MV-4-11 (cell line): Measurements from ENCODE around the gene PIGX.
"Not testable (repeated sequence)": the region's sequence is repeated elsewhere in the genome, so short reads cannot be mapped to it uniquely, and the experiment has no call there.

ENCODE experiments used
- DNase-seq: peaks from one replicate; lab custom pipeline; 2025; lab: John Stamatoyannopoulos, UW

PIGX gene

DNA sequence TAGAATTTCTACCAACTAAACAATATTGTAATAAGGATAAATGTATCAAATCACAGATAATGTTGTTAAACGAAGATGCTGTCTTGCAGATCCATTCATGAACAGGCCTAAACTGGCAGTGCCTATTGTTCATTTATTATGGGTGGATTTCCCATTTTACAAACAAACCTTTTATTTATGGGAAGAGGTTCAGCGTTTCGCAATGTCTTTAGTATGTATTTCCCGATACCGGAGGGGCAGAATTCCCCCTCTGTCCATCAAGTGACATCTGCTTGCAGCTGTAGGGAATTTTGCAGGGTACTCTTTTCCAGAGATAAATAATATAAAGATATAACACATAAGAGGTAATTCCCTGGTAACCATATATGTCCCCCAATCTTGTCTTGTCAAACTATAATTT, 5.8 kb upstream of the PIGX start:
- no peak for DNase-seq

- DNase-seq: no peak
Observed at GRCh38 chr3:196706731-196707130, 5.4 kb upstream of the PIGX start.

- no peak for DNase-seq
Observed at GRCh38 chr3:196707566-196707965, 4.6 kb upstream of the PIGX start.

GRCh38 chr3:196708467-196708866, 3.7 kb upstream of the PIGX start:
- DNase-seq: no peak

DNA sequence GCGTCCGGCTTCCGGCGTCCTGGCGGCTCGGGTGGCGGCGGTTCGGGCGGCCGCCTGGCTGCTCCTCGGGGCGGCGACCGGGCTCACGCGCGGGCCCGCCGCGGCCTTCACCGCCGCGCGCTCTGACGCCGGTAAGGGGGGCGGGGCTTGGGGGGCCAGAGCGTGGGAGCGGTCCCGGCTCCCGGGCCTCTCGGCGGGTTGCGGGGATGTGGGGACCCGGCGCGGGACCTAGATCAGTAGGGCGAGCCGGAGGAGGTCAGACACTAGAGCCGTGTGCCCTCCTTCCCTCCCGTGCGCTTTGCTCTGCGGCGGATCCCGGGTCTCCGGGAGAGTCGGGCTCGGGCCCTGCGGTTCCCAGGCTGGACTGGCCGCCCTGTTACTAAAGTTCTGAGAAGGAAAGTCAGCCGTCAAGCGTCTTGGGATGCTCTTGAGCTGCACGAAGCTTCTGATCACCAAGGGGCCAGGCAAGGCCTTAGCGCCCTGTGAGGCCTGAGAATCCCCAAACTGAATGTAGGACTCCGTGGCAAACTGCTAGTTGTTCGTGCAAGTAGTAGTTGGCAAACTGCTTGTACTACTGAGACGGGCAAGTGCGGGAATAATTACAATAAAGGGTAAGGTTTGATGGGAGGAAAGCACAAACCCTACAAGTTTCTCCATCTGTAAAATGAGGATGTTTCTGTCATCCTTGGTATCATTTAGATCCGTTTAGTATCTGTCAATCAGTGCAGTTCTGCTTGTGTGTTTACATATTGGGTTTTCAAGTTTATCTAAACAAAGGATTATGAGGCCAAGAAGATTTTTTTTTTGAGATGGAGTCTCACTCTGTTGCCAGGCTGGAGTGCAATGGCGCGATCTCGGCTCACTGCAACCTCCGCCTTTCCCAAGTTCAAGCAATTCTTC, 587 bp downstream of the PIGX start:
- no peak for DNase-seq

DNA sequence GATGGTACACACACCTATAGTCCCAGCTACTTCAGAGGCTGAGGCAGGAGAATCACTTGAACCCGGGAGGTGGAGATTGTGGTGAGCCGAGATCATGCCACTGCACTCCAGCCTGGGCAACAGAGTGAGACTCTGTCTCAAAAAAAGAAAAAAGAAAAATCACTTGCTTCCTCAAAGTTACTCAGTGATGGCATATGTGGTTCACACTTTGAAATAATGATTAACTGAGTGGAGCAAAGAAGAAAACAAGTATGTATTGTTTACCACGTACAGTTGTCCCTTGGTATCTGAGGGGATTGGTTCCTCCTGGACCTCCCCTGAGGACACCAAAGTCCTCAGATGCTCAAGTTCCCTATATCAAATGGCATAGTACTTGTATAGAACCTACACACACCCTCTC, 5.0 kb downstream of the PIGX start:
- not testable (repeated sequence) for DNase-seq

- DNase-seq: no peak
Observed at GRCh38 chr3:196721097-196721496, 8.9 kb downstream of the PIGX start.

- no peak for DNase-seq
Observed at GRCh38 chr3:196726788-196727675, 14.9 kb downstream of the PIGX start.

GRCh38 chr3:196735751-196736150, 23.6 kb downstream of the PIGX start:
- no peak for DNase-seq

GRCh38 chr3:196736670-196737374, 24.6 kb downstream of the PIGX start:
- no peak for DNase-seq

DNA sequence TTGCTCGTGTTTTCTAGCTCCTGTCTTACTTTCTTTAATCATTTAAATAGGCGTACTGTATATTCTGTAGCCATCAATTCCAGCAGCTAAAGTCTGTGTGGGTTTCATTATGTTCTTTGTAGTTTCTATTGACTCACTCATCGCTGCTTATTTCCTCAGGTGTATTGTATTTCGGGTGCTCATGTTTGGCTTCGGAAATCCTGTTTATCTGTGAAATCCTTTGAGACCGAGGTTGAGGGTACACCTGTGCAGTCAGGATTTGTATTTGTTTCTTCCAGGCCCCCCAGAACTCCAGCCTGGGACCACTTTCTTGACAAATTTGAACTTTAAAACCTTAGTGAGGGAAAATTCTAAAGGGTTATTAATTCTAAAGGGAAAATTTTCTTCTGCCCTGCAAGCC, 25.5 kb downstream of the PIGX start:
- no peak for DNase-seq

DNA sequence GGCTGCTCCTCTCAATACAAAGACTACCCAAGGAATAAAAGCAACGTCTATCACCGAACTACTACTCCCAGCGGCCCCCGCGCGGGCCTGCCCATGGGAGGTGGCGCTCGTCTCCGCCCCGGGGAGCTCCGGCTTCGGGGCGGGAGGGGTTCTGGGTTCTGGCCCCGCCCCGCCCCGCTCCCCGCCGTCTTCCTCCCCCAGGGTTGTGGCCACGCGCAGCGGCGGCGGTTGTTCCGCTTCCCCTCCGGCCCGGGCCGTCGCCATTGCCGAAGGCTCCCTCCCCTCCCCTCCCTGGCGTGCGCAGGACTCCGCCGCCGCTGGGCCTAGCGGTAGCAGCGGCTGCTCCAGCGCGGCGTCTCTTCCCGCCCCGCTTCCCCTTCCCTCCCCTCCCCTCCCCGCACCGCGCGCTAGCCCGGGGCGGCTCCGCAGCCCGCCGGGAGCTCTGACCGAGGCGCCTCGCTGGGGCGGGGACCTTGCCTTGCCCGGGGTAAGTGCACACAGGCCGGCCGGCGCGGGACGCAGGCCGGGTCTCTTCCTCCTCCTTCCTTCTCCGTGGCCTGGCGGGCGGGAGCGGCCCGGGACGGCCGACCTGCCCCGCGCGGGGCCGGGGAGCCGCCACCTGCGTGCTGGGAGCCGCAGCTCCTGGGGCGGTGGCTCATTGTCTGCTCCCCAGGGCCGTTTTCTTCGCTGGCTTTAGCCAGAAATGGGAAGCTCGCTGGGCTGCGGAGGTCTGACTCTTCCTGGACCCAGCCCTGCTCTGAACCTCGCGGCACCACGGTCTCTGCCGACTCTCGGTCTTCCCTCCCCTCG, 27.7 kb downstream of the PIGX start, which contains the start of gene PAK2:
TSS of gene PAK2 (plus strand) at position 187 of the 810 bp plus-strand sequence. CDS start 42,790 bp downstream, outside the sequence.
- peak; percentile 88 for DNase-seq

- no peak for DNase-seq
Observed at GRCh38 chr3:196740481-196741248, 28.5 kb downstream of the PIGX start.

DNA sequence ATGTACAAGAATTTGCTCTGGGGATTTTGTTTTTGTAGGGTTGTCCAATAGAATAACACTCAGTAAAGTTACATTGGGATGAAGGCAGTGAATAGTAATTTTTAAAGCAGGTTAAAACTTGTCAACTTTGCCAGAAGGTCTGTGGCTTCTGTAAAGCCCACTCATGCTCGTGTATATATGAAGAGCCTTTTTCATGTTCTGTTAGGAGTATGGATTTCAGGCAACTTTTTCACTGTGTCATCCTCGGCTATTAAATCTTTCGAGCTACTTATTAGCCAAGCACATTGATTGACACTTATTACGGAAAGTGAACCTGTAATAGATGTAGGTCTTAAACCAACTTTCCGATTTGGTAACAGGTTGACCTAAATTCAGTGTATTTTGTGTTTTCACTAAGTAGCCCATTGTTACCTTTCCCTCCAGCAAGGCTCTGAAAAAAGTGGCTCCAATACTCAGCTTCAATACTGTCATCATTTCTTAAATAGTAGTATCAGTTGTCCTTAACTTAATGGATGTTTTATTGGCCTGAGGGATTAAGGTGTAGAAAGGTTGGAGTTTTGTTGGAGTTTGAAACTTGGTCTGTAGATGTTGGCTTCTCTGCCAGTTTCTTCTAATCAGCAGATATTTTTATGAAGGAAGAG, 29.2 kb downstream of the PIGX start:
- DNase-seq: no peak

- not testable (repeated sequence) for DNase-seq
Observed at GRCh38 chr3:196743569-196743968, 31.4 kb downstream of the PIGX start.

GRCh38 chr3:196749125-196749524, 36.9 kb downstream of the PIGX start:
- peak; percentile 73 for DNase-seq

- no peak for DNase-seq
Observed at GRCh38 chr3:196753201-196753600, 41.0 kb downstream of the PIGX start.

GRCh38 chr3:196754091-196754981, 42.2 kb downstream of the PIGX start:
- DNase-seq: peak; percentile 19

GRCh38 chr3:196756732-196757131, 44.6 kb downstream of the PIGX start:
- no peak for DNase-seq
